Measurements from ENCODE around the gene ZNF644.

ZNF644 gene

DNA sequence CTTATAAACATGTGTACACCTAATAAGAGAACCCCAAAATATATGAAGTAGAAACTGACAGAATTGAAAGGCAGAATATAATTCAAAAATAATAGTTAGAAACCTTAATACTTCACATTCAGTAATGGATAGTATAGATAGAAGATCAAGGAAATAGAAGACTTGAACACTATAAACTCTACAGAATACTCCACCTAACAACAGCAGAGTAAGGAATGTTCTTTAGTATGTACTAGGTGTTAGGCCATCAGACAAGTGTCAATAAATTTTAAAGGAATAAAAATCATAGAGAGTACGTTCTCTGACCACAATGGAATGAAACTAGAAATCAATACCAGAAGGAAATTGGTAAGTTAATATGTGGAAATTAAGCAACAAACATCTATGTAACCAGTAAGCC, 16.6 kb downstream of the ZNF644 start:
- H3K4me3 ChIP-seq (ENCODE audit: low read depth, low read length), result no peak overlapping the region
- no peak for DNase-seq (ENCODE audit: low read depth)
- TF ChIP-seq, protein P1, sequence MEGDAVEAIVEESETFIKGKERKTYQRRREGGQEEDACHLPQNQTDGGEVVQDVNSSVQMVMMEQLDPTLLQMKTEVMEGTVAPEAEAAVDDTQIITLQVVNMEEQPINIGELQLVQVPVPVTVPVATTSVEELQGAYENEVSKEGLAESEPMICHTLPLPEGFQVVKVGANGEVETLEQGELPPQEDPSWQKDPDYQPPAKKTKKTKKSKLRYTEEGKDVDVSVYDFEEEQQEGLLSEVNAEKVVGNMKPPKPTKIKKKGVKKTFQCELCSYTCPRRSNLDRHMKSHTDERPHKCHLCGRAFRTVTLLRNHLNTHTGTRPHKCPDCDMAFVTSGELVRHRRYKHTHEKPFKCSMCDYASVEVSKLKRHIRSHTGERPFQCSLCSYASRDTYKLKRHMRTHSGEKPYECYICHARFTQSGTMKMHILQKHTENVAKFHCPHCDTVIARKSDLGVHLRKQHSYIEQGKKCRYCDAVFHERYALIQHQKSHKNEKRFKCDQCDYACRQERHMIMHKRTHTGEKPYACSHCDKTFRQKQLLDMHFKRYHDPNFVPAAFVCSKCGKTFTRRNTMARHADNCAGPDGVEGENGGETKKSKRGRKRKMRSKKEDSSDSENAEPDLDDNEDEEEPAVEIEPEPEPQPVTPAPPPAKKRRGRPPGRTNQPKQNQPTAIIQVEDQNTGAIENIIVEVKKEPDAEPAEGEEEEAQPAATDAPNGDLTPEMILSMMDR (IDR thresholded peaks at IDR 0.05; ENCODE audit: low read depth, low read length, missing control alignments), result no peak

DNA sequence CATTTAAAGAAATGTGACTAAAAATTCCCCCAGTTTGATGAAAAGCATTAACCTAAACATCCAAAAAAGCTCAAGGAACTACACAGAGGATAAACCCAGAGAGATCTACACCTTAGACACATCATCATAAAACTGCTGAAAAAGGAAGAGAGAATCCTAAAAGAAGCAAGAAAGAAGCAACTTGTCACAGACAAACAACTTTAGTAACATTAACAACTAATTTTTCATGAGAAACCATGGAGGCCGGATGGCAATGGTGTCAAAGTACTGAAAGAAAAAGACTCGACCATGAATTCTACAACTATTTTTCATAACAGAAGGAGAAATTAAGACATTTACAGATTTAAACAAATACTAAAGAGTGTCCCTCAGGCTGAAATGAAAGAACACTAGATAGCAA, 17.7 kb downstream of the ZNF644 start:
- no peak for DNase-seq (ENCODE audit: low read depth)
- no peak overlapping the region for H3K4me3 ChIP-seq (ENCODE audit: low read depth, low read length)
- TF ChIP-seq, protein P1 (IDR thresholded peaks at IDR 0.05; ENCODE audit: low read depth, low read length, missing control alignments), result no peak

DNA sequence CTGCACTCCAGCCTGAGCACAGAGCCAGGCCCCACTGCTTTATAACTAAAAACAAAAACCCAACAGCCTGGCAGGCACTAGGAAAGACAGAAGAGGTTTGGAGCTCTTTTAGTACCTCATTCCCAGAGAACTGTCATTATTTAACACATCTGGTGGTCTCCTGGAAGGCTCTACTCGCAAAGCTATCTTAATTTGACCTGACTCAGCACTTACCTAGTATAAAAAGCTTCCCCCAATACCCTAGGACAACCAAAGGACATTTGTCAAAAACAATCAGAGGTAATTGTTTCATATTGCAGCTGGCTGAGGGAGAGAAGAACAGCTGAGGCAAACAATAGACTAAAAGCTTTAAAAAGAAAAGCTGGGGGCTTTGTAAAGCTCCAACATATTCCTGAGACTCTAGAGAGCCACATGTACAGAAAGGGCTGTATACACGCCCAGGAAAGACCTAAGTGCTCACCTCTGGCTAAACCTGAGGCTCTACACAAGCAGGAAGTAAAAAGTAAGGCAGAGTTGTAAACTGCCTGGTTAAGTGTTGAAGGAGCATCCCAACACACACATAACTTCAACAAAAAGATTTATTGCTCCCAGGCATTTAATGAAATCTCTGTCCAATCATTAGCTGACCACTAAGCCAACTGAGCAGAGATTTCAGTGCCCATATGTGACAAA, 25.0 kb downstream of the ZNF644 start:
- TF ChIP-seq, protein P1 (IDR thresholded peaks at IDR 0.05; ENCODE audit: low read depth, low read length, missing control alignments), result no peak
- DNase-seq (ENCODE audit: low read depth), result no peak
- no peak overlapping the region for H3K4me3 ChIP-seq (ENCODE audit: low read depth, low read length)

DNA sequence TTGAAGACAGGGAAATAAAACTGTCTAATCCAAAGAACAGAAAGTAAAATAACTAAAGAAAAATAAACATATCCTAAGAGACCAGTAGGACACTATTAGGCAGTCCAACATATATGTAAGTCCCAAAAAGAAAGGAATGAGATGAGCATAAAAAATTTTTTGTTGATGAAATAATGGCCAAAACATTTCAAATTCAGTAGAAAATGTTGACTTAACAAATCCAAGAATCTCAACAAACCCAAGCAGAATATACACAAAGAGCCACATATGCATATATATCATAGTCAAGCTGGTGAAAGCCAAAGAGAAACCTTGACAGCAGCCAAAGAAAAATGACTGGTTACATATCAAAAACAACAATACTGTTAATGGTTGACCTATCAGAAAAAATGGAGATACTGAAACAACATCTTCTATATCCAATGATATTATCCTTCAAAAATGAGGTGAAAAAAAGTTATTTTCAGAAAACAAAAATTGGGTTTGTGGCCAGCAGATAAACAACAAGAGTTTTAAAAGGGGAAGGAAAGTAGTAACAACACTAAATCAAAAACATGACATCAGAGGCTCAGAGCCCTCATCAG, 26.4 kb downstream of the ZNF644 start:
- TF ChIP-seq, protein P1 (IDR thresholded peaks at IDR 0.05; ENCODE audit: low read depth, low read length, missing control alignments), result no peak
- DNase-seq (ENCODE audit: low read depth), result no peak
- no peak overlapping the region for H3K4me3 ChIP-seq (ENCODE audit: low read depth, low read length)

DNA sequence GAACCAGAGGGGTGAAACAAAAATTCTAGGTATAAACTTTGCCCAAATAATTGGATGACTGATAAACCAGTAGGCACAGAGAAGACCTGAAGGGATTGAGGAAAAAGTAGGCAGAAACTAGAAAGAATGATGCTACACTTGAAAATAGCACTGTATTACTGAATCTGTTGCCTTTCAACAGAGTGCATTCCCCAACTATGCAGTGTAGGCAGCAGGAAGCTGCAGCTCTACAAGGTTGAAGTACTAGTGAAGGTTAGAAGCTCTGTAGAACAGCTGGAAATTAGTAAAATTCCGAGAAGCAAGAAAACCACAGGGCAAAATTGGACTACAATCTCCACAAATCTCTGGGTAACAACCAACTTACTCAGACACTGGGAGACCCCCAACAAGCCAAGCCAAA, 27.4 kb downstream of the ZNF644 start:
- DNase-seq (ENCODE audit: low read depth), result no peak
- TF ChIP-seq, protein P1 (IDR thresholded peaks at IDR 0.05; ENCODE audit: low read depth, low read length, missing control alignments), result no peak
- no peak overlapping the region for H3K4me3 ChIP-seq (ENCODE audit: low read depth, low read length)

DNA sequence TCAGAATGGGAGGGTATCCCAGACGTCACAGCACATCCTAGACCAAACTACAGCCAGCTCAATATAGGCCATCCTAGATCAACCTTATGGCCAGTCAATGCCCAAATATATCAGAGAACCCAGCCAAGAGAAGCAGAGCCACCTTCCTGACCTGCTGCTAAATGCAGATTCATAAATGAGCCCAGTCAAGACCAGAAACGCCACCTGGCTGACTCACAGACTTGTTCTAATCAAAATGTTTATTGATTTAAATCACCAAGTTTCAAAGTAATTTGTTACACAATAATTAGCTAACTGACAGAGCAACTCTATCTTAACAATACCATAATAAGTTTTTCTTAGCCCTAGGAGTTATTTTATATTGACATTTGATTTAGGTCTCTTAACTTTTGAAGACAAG, 28.6 kb downstream of the ZNF644 start:
- no peak overlapping the region for H3K4me3 ChIP-seq (ENCODE audit: low read depth, low read length)
- TF ChIP-seq, protein P1 (IDR thresholded peaks at IDR 0.05; ENCODE audit: low read depth, low read length, missing control alignments), result no peak

DNA sequence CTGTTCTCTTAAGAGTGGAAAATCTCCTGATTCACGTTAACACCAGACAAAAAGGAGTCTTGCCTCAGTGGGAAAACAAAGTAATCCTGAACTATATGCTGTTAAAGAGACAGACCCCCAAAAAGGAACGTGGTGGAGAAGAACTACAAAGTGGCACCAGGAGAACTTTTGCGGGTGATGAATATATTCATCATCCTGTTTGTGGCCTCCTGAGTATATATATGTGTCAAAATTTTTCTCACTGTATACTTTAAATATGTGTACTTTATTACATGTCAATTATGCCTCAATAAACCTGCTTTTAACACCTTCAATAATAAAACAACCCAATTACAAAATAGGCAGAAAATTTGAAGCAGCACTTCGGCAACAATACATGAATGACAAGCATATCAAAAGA, 31.1 kb downstream of the ZNF644 start:
- TF ChIP-seq, protein P1 (IDR thresholded peaks at IDR 0.05; ENCODE audit: low read depth, low read length, missing control alignments), result no peak
- DNase-seq (ENCODE audit: low read depth), result no peak
- H3K4me3 ChIP-seq (ENCODE audit: low read depth, low read length), result no peak overlapping the region

More for the DNA sequence above, 28.6 kb downstream of the ZNF644 start:
- no peak for DNase-seq (ENCODE audit: low read depth)

Data from GM12864 (cell line).